T-helper 22 cell (primary cell): Measurements from ENCODE around the gene SLC11A2.
"Not testable (repeated sequence)": the region's sequence is repeated elsewhere in the genome, so short reads cannot be mapped to it uniquely, and the experiment has no call there.

Source experiments
- DNase-seq: peaks from one replicate; pipeline ENCODE4 v3.0.0-alpha.2; 2020; ENCODE audit warnings: low read depth

Gene SLC11A2

DNA sequence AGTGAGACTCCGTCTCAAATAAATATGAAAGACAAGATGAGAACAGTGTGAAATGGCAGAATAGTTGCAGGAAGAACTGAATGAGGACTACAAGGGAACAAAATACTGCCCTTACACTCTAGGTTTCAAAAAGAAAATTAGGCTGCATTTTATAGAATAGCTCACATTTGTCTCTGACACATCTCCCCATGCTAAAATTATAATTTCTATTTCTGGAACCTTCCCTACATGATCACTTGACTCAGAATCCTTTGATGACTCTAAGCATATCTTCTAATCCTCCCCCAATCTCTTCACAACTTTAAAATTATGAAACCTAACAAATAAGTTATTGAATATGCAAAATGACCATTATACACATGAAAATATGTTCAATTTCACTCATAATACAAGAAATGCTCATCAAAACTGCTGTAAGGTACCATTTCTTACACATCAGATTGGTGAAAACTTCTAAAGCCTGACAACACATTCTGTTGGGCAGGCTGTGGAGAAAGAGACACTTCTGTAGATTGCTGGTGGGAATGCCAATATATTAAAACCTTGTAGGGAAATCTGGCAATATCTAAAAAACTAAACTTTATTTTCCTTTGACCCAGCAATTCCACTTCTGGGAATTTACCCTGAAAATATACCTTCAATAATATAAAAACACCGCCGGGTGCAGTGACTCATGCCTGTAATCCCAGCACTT is 78.1 kb downstream of the SLC11A2 start:
- DNase-seq: no peak

- DNase-seq: no peak
Measured at GRCh38 chr12:50937653-50938052, 88.5 kb downstream of the SLC11A2 start.

DNA sequence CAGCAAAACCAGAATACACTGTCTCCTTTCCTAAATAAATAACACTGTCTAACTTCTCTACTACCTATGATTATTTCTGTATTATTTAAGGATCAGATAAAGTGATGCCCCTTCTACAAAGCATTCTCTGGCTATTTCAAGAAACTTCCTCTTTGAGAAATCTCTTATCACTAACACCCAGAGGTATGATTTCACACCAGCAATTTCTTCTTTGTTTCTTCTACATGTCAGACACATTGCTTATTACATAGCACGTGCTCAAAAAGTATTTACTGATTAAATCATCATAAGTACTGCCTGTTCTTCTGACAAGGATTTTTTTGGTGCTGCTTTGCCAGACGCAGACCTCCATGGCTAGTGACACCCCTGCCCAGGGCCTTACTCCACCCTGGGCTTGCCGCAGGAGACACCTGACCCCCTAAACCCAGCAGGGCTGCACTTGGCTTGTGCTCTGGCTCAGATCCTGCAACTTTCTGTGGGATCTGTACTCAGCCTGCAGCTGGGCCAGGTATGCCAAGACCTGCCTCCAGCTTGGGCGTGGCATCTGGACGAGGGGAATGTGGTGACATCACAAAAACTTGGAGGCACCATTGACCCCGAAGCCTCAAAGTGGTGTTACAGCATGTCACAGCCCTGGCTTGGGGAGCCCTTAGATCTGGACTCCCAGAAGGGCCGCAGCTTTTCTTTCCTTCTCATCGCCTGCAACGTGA is 89.2 kb downstream of the SLC11A2 start:
- no peak for DNase-seq

DNA sequence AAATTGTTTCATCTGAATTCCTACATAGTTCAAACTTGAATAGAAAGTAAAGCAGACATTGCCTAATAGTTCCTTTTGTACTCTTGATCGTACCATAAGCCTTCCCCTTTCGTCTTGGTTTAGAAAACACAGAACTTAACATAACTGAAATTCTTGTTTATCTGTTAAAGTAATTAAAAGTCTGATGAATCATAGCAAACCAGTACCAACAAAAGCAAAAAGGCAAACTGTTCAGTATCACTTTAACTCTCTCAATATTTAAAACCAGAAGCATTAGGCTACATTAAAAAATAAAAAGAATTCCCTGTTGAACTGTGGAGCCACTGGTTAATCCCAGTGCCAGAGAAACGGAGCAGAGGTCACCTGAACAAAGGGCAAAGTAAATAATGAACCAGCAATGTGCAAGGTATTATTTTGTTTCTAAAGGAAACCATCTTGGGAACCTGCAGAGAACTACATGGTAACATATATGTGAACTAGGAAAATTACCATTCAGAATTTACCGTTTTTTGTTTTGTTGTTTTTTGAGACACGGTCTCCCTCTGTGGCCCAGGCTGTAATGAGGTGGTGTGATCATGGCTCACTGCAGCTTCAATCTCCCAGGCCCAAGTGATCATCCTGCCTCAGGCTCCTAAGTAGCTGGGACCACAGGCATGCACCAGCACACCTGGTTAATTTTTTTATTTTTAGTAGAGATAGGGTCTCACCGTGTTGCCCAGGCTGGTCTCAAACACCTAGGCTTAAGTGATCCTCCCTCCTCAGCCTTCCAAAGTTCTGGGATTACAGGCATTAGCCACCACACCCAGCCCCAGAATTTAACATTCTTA is 91.0 kb downstream of the SLC11A2 start:
- DNase-seq: no peak

GRCh38 chr12:50934371-50934851 is 91.8 kb downstream of the SLC11A2 start:
- no peak for DNase-seq

DNA sequence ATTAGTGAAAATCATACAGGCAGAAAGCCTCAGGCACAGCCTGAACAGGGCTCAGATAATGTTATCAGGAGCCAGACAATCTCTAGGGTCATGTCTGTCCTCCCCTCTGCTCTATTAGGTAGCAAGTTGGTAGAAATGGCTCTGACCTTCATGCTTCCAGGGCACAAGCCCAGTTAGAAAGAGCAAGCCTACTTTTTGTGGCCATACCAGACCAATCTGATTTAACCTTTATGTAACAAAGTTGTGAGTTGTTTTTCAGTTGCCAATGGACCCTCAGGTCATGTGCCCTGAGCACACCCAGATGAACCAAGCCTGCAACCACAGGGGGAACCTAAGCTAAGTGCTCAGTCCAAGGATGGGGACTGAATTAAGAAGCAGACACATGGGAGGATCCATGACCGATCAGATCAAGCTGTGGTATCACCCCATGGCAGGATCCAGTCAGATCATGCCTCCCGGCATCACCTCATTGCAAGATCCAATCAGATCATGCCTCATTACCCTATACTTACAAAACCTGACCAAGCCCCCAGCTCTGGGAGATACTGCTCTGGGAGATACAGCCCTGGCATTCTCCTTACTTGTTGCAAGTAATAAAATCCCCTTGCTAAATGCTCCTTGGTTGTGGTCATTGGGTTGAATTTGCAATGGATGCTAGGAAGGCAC is 92.6 kb downstream of the SLC11A2 start:
- no peak for DNase-seq

DNA sequence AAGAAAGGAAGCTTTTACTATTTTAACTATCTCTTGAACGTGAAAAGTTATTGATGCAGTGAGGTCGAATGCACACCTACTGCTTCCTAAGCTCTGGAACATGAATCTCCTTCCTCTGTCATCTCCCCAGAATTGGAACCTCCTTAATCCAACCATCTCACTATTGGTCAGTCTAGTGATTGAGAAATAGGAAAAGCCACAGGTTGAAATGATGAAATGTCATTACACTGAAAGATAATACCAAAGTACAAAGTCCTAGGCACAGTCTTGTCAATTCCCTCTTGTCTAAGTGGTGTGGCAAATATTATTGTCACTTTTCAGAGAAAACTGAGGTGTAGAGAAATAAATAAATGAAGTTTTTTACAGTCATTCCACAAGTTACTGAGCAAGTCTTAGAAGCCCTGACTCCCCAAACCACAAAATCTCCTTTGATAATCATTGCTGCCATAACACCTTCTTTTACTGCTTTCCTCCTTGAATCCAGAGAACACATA is 93.3 kb downstream of the SLC11A2 start:
- DNase-seq: no peak

DNA sequence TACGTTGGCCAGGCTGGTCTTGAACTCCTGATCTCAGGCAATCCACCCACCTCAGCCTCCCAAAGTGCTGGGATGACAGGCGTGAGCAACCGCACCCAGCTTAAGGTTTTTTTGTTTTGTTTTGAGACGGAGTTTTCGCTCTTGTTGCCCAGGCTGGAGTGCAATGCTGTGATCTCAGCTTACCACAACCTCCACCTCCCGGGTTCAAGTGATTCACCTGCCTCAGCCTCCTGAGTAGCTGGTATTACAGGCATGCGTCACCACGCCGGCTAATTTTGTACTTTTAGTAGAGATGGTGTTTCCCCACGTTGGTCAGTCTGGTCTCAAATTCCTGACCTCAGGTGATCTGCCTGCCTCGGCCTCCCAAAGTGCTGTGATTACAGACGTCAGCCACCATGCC is 95.7 kb downstream of the SLC11A2 start:
- not testable (repeated sequence) for DNase-seq

DNA sequence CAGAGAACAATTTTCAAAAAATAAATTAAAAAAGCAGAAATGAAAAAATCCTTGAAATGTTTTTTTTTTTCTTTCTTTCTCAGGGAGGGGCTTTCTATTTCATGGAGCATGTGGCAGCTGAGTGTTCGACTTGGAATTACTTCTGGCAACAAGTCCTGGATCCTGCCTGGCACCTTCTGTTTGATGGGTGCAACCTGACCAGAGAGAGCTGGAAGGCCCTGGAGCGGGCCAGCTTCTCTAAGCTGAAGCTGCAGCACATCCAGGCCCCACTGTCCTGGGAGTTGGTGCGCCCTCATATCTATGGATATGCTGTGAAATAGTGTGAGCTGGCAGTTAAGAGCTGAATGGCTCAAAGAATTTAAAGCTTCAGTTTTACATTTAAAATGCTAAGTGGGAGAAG is 96.4 kb downstream of the SLC11A2 start:
- no peak for DNase-seq
